Inferior parietal cortex (tissue), 1 donor: ENCODE measurements around the gene PNPLA1.

Experiments
- DNase-seq: peaks from one replicate; pipeline ENCODE4 v3.0.0-alpha.2; 2016; ENCODE audit errors: extremely low spot score

PNPLA1 gene

DNA sequence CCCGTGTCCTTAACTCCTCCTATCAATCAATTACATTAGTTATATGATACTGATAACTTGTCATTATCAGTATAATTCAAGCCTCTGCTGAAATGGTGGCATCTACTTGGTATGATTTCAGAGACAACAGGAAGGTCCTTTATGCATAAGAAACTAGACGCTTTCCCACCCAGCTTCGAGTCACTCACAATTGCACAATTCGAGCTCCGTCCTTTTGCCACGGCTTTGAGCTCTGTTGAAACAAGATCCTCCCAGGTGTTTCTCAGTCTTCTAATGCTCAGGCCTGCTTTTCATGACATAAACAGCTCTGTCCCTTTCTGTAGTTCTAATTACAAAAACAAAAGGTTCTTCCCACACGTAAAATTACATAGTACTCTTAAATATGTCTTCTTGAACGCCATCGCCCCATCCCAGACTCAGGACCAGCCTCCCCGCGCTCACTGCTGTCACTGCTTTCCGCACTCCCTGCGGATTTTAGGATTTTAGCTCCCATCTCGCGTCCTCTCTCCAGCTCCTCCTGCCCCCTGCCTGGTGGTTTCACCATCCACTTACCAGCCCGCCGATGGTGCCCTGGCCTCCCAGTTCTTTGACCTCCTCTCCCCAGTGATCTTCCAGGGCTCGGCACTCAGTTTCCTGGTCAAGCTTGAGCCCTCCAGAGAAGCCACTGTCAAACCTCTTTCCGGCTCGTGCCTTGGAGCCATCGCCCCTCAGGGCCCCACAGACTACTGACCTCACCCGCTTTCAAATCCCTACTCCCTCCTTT, 23.2 kb upstream of the PNPLA1 start:
- DNase-seq = no peak

DNA sequence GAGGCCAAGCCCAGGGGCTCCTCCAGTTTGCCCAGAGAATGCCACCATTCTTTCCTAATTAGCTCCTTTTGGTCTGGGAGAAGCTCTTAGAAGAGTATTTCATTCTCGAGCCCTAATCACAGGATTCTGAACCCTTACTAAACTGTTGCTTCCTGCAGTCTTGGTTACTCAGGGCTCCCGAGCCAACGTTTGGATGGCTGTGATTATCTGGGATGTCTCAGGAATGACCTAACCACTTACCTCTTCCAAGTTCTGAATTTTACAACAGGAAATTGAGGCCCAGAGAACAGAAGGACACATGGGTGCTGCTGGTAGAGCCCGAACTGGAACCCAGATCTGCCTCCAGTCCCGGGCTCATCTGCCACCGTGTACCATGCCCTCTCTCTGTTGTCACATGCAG, 22.2 kb upstream of the PNPLA1 start:
- DNase-seq = no peak

DNA sequence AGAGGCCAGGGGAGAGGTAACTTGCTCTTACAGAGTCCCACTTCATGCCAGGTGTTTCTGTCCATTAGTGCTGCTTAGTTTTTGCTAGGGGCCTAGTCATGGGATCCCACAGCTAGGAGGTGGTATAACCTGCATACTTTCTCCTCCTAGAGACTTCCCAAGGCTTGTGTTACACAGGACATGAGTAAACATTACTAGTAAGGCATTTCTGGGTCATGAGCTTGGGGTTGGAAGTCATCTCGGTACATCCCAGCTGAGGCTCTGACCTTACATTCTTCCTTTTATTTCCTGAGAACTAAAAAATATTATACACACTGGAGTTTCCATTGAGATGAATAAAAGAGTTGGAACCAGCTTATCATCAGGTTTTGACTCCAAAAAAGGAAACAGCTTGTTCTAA, 20.9 kb upstream of the PNPLA1 start:
- DNase-seq = no peak

DNA sequence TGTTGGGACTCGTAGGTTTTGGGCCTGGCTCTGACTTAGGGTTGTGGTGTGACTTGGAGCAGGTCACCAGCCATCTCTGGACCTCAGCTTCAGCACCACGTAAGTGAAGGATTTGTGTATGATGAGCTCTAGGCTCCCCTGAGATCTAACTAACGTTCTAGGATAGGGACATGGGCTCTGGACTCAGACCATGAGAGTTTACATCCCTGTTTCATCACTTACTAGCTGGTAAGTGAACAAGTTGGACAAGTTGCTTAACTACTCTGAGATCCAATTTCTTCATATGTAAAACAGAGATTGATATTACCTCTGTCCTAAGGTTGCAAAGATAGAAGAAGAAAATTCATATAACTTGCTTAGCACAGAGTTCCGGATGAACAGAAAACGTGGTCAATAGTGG, 20.3 kb upstream of the PNPLA1 start:
- no peak for DNase-seq

DNA sequence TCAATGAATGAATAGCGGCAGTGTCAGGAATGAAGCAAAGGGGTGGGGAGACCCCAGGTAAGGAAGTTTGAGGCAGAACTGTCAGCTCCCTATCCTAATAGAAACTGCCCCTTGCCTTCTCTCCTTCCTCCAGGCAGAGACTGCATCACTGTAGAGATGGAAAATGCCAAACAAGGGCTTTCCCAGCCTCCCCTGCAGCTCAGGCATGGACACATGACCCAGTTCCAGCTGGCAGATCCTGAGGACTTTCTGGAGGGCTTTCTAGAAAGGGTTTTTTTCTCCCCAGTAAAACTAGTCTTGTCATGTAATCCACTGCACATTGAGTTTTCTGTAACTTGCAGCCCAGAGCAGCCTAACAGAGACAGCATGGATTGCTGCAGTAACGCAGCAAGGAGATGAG, 17.9 kb upstream of the PNPLA1 start:
- DNase-seq = no peak

- DNase-seq = no peak
These were observed 6.4 kb upstream of the PNPLA1 start for GRCh38 chr6:36263390-36264000.

- DNase-seq = no peak
These were observed 4.1 kb upstream of the PNPLA1 start for GRCh38 chr6:36265744-36266143.

- DNase-seq = peak; percentile 59
These were observed 2.8 kb upstream of the PNPLA1 start for GRCh38 chr6:36266913-36267644.

DNA sequence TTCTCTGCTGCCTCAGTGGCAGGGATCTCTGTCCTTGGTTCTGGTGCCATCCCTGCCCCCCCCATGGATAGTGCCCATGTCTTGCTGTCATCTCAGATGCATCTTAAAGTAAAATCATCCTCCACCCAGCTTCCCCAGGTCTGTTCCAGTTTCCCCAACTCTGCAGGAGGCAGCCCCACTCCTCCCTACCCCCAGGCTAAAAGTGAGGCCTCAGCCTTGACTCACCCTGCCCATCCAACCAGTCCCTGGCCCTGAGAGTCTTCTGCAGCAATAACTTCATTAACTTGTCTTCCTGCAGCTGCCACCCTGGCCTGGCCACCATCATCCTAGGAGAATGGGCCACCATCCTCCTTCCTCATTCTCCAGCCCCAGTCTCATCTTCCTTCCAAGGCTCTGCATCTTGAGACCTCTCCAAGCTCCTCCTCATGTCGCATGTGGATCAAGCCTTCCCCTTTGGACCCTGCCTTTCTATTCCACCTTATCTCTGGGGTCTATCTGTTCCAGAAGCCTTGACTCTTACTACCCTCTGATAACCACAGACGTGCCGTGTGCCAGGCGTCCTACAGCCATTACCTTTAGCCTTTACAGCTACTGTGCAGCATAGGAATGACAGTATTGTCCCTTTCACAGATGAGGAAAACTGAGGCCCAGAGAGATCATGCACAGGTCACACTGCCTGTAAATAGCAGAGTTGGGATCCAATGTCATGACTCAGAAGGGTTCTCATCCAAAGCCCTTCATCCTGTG, 2.0 kb upstream of the PNPLA1 start:
- DNase-seq = no peak

- DNase-seq = no peak
These were observed 1.2 kb upstream of the PNPLA1 start for GRCh38 chr6:36268478-36269275.

- no peak for DNase-seq
These were observed 2.4 kb downstream of the PNPLA1 start for GRCh38 chr6:36272234-36272633.

DNA sequence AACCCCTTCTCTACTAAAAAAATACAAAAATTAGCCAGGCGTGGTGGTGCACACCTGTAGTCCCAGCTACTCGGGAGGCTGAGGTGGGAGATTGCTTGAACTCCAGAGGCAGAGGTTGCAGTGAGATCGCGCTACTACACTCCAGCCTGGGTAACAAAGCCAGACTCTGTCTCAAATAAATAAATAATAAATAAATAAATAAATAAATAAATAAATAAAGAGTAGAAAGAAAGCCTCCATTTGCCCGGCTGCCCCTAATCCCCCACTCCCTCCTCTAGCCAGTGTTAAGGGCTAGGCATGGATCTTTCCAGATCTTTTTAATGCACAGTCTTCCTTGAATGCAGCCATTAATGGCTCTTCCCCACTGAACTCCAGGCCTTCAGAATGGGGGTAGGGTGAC, 3.2 kb downstream of the PNPLA1 start:
- DNase-seq = no peak

GRCh38 chr6:36273802-36274514, 4.1 kb downstream of the PNPLA1 start:
- no peak for DNase-seq

- DNase-seq = no peak
These were observed 7.0 kb downstream of the PNPLA1 start for GRCh38 chr6:36276581-36277536.

GRCh38 chr6:36277946-36278470, 8.1 kb downstream of the PNPLA1 start:
- DNase-seq = no peak

DNA sequence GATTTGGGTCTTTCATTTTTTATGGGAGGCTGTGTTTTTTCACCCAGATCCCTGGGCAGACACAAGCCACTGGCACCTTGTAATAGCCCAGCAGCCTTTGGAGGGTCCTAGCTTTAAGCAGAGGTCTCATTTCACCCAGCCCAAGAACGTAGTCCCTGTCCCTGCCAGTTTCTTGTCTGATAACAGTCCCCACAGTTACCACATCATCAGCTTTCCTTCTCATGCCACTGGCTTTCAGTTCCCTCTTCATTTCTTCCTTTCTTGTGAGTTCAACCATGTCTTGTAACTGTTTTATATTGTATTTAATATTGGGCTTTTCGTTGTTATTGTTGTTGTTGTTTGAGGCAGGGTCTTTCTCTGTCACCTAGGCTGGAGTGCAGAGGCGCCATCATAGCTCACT, 10.6 kb downstream of the PNPLA1 start:
- no peak for DNase-seq

DNA sequence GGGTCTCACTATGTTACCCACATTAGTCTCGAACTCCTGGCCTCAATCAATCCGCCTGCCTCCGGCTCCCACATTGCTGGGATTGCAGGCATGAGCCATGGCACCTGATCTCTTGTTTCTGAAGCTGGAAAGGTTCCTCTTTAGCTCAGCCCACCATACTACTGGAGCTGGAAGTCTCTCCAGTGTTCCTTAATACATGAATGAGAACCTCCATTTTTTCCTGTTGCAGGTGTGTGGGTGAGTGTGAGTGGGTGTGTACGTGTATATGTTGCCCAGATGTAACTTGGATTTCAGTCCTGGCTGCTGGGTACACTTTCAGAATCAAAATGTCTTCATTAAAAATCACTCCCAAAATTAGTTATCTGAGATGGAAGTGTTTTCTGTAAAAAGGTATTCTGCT, 11.1 kb downstream of the PNPLA1 start:
- no peak for DNase-seq

DNA sequence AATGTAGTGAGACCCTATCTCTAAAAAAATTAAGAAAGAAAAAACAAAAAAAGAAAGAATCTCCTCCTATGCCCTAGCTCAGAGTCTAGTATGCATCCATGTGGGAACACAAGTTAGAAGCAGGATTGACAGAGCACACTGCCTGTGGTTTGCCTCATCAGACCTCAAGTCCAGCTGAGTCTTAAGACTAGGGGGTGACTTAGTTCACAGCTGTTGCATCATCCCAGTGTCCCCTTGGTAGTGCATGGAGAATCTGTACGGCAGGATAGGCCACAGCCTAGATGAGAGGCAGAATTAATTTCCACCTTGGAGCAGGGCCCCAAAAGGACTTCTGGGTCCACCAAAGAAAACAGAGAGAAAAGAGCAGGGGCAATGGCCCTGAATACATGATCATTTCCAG, 13.7 kb downstream of the PNPLA1 start:
- no peak for DNase-seq

DNA sequence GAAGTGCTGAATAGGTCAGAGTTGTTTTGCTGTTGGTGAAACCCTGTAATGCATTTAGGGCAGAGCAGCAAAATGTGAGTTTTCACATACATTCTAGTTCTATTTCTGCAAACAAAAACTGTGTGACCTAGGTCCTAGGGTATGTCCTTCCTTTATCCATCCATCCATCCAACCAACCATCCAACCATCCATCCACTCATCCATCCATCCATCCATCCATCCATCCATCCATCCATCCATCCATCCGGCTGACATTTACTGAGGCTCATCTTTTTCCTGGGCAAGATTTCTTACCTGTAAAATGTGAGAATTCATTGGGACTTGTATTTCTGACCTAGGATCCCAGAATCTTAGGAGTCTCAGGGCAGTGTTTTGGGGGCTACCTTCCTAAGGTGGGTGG, 14.5 kb downstream of the PNPLA1 start:
- DNase-seq = no peak
